Measurements from ENCODE around the gene TAOK1.

The TAOK1 gene

DNA sequence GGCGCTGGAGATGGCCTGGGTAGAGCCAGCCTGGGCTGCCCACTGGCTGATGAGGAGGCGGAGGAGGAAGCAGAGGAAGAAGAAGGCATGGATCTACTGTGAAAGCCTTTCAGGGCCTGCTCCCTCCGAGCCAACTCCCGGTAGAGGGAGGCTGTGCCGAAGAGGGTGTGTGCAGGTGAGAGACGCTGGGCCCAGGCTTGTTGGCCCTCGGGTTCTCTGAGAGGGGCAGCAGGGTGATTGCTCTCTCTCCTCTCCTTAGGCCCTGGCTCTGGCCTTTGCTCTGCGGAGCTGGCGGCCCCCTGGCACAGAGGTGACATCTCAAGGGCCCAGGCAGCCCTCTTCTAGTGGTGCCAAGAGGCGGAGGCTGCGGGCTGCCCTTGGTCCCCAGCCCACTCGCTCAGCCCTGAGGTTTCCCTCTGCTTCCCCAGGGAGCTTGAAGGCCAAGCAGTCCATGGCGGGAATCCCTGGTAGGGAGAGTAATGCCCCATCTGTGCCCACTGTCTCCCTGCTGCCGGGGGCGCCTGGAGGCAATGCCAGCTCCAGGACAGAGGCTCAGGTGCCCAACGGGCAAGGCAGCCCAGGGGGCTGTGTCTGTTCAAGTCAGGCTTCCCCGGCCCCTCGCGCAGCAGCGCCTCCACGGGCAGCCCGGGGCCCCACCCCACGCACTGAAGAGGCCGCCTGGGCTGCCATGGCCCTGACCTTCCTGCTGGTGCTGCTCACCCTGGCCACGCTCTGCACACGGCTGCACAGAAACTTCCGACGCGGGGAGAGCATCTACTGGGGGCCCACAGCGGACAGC is 181.9 kb downstream of the TAOK1 start:
- DNase-seq, result no peak

GRCh38 chr17:29572691-29573557 is 182.8 kb downstream of the TAOK1 start:
- no peak for DNase-seq

- no peak for DNase-seq
These were observed 183.4 kb downstream of the TAOK1 start for GRCh38 chr17:29573558-29573869.

DNA sequence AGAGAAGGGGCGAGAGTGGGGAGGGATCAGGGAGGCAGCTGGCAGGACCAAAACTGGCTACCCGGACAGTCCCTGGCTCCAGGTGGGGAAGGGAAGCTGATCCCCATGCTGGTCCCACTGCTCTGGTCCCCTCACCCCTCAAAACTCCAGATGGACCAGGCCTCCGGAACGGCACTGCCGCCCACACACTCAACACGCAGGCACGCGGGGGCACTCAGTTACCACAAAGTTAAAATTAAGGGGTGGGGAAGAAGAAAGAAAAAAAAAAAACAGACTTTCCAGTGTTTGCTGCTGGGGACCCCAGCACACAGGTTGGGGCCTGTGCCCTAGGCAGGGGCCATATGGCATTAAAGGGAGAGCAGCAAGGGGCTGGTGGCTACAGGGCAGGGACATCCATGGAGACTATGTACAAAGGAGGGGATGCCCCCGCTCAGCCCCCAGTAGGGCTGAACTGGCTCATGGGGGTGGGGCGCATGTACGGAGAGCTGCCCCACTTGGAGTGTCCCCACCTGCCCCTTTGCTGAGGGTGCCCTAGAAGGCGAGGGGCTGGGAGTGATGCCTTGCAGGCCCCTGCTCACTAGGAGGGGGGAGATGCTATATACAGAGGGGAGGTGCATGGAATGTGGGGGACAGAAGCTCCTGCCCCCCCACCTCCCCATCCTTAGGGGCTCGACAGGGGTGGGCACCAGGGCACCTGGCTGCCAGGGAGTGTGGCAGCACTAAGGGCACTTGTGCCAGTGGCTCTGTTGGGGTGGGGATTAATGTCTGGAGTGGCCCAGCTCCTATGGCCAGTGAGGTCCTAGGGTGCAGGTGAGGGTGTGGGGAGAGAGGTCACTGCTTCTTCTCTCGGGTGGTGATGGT is 183.9 kb downstream of the TAOK1 start:
- no peak for DNase-seq

GRCh38 chr17:29574732-29575510 is 184.8 kb downstream of the TAOK1 start:
- DNase-seq, result no peak

DNA sequence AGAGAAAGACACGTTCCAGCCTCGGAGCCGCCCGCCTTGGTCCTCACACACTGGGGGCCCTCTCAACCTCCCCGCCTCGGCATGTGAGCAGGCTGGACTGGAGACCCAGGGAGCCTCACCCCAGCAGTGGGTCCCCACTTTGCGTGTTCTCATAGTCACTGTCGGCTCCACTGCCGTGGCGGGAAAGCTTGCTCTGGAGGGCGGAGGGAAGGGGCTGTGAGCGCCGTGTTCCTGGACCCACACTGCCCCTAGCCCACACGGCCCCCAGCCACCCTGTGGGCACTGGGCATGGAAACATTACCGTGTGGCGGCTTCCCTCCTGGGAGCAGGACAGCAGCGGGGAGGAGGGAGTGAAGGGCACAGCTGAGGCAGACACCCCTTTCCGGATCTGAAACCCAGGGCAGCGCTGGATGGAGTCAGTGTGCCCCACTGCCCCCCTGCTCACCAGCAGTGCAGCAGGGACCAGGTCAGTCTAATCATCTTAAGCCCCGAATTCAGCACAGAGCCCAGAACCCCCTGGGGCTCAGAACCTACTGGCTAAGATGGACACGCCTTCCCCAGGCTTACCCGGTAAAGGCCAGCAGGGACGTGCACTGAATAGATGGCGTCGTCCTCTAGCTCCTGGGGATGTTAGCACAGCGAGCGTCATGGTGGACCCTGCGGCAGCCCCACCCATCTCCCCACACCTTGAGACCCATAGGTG is 185.5 kb downstream of the TAOK1 start:
- no peak for DNase-seq

GRCh38 chr17:29576214-29577000 is 186.2 kb downstream of the TAOK1 start:
- no peak for DNase-seq

- DNase-seq, result no peak
These were observed 186.8 kb downstream of the TAOK1 start for GRCh38 chr17:29577001-29577370.

DNA sequence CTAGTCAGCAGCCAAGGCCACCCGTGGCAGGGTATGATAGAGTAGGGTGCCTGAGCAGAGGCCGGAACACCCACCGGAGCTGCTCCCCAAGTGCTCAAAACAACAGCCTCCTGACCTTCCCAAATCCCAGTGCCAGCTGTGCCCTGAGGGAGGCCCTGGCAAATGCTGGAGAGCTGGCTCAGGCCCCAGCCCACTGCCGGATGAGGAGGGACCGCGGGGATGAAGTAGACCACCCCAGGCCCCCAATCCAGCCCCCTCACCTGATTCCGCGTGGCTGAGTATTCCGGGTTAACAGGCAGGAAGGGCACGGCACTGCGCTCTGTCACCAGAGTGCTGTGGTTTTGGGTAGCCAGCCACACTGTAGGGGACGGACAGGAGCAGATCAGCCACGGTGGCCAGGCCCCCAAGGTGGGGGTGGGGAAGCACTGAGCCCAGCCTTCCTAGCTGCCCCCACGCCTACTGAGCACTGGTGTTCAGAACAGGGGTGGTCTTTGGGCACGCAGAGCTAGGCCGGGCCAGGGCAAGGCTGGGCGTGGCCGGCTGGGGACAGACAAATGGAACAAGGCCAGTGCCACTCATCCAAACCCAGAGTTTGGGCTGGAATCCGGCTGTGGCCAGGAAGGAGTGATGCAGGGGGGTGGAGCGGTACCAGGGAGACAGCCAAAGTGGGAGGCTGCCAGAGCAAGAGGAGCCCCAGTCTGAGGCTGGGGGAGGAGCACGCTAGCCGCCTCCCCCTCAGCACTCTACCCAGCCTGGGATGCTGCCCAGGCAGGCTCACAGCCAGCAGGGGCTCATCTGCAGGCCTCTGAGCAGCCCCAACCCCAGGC is 187.4 kb downstream of the TAOK1 start:
- DNase-seq, result no peak

- DNase-seq, result no peak
These were observed 188.7 kb downstream of the TAOK1 start for GRCh38 chr17:29578626-29579485.

DNA sequence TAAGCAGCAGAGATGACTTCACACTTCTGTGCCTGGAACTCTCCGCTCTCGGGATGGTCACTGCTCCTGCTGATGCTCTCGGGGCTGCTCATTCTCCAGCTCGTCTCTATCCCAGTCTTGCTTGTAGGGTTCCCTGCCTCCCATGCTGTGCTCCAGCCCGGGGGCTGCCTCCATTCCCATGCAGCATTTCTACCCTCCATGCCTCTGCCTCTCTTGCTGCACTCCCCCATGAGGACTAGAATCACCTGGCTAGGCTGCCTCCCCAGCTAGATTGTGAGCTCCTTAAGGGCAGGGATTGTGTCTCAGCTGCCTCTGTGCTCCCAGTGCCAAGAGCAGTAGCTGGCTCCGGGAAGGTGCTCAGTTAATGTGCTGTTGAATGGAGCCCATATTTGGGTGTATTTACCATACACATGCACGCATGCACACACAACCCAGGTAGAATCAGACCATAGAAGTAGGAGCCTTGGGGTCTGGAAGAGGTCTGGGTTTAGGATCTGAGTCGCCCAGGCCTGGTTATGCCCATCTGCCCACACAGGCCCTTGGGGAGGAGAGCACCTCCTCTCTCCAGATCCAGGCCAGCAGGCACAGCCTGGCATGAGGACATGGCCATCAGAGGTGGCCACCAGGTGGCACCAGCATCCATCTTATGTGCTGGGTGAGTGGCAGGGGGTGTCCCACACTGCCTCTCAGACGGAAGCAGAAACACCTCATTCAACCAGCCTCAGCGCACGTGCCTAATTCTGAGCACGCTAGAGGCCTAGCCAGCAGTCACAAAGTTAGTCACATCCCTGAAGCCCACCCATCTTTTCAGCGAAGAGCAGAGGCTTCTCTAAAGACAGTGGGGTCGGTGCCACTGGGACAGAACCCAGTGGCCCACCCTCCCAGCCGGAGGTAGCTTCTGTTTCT is 190.0 kb downstream of the TAOK1 start:
- peak; percentile 50 to 79 for DNase-seq

GRCh38 chr17:29581583-29582253 is 191.6 kb downstream of the TAOK1 start:
- DNase-seq, result no peak

DNA sequence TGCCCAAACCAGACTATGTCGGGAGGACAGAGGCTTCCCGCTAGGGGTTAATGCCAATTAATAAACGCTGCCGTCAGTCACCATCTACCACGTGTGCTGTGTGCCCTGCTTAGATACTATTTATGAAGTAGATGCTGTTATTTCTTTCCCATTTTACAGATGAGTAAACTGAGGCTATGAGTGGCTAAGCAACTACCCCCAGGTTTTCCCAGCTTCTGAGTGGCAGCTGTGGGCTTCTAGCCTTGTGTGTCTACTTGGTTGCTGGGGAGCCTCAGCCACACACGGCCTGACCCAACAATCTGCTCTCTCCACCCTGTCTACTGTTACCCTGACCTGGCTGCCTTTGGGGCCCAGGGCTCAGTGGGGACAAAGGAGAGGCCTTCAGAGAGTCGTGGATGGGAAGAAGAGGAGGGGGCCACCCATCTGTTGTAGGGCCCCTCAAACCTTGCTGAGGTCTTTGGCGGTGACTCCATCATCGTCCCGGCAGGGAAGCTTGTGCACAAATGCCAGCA is 192.1 kb downstream of the TAOK1 start:
- DNase-seq, result peak in 1 of 2 experiments; percentile 73

- peak; percentile 64 to 87 for DNase-seq
These were observed 192.6 kb downstream of the TAOK1 start for GRCh38 chr17:29582772-29583171.

DNA sequence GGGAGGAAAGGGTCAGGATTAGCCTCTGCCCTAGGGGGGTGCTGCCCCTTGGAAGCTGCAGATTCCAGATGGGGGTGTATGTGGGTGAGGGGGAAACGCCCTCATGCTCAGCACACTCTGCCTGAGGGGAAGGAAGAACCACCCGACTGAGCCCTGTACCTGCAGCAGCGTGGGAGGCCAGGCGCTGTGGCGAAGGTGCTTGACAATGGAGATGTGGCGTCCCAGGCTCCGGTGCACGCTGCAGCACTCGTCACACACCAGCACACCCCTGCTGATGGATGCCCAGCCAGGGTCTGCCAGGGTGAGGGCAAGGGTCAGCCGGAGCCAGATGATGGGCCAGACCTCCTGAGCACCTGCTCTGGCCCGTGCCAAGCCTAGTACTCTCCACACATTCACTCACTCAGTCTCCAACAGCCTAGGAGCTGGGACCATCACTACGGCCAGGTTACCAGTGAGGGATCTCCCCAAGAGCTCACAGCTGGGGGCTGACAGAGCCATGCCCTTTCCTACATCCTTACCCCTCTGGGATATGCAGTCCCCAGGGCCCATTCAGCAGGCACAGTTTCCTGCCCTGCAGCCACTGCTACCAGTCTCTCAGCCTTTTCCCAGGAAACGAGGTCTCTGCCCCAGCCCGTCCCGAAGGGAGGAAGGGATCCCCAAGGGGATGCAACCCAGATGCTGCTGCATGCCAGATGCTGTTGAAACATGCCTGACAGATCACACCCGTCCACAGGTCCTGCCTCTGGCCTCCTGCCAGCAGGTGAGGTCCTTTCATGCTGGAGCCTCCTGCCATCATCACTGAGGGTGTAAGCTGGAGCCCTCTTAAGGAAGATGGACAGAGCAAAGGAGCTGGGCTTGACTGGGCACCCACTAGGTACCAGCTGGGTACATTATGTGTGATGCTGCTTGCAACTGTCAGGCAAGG is 193.4 kb downstream of the TAOK1 start:
- DNase-seq, result no peak
